ENCODE data around the gene SERPINI1.

The SERPINI1 gene

DNA sequence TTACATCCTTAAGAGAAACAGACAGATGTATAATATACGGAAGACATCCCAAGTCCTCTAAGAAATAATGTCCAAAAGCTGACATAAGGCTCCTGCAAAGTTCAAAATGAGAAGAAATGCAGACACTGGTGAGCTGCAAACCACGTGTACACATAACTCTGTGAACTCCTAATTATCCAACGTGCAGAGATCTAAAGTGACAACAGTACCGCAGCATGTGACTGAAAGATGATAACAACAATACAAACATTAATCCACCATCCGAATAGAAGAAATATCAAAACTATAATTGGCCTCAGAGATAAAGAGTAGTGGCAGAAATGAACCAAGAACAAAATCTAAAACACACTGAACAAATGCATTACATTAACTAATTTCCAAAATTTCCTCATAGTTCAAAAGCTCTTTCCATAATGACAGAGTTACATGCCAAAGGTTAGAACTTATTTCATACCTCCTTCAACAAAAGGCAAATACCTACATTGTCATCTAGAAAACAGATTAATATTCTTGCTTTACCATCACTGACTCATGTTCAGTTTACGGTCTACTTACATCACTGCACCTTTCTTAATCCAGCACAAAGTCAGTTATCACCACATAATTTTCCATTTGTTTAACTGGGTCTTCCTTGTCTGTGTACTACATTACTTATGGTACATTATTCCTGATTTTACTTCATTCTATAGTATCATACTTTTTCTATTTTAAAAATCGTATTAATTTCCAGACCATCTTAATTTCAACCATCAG lies 3.0 kb upstream of the SERPINI1 start:
- DNase-seq (ENCODE audit: low spot score): no peak
- CTCF ChIA-PET: no interaction called here
- POLR2A ChIA-PET (ENCODE audit: low non-redundant PET): no interaction called here

DNA sequence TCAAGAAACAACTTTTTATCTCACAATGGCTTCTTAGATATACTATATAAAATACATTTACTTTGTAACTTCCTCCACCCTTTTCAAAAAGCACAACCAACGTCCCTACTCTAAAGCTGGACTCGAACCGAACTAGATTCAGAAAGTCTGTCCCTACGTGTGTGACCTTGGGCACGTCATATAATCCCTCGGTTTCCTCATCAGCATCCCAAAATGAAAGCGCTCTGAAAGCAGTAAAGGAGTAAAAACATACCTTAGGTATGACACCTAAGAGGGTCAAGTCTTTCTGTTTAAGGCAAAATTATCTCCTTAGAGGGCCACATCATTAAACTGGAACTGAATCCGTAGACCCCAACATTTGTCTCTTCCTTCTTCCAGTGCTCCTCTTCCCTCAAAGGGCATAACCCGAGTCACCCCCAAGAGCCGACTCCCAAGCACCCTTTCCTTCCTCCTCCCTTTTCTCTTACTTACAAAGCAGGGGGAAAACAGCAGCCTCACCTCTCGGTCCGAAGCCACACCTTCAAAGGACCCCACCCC lies 1.5 kb upstream of the SERPINI1 start:
- TF ChIP-seq, protein P1, sequence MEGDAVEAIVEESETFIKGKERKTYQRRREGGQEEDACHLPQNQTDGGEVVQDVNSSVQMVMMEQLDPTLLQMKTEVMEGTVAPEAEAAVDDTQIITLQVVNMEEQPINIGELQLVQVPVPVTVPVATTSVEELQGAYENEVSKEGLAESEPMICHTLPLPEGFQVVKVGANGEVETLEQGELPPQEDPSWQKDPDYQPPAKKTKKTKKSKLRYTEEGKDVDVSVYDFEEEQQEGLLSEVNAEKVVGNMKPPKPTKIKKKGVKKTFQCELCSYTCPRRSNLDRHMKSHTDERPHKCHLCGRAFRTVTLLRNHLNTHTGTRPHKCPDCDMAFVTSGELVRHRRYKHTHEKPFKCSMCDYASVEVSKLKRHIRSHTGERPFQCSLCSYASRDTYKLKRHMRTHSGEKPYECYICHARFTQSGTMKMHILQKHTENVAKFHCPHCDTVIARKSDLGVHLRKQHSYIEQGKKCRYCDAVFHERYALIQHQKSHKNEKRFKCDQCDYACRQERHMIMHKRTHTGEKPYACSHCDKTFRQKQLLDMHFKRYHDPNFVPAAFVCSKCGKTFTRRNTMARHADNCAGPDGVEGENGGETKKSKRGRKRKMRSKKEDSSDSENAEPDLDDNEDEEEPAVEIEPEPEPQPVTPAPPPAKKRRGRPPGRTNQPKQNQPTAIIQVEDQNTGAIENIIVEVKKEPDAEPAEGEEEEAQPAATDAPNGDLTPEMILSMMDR (conservative IDR thresholded peaks at IDR 0.05; ENCODE audit: low read depth): no peak
- peak overlapping the region; percentile 97 for H3K27ac ChIP-seq
- POLR2A ChIA-PET (ENCODE audit: low non-redundant PET): no interaction called here
- CTCF ChIA-PET: no interaction called here
- DNase-seq (ENCODE audit: low spot score): peak; percentile 4

More for the DNA sequence above, 3.0 kb upstream of the SERPINI1 start:
- H3K27ac ChIP-seq: no peak overlapping the region
- TF ChIP-seq, protein P1 (conservative IDR thresholded peaks at IDR 0.05; ENCODE audit: low read depth): no peak

DNA sequence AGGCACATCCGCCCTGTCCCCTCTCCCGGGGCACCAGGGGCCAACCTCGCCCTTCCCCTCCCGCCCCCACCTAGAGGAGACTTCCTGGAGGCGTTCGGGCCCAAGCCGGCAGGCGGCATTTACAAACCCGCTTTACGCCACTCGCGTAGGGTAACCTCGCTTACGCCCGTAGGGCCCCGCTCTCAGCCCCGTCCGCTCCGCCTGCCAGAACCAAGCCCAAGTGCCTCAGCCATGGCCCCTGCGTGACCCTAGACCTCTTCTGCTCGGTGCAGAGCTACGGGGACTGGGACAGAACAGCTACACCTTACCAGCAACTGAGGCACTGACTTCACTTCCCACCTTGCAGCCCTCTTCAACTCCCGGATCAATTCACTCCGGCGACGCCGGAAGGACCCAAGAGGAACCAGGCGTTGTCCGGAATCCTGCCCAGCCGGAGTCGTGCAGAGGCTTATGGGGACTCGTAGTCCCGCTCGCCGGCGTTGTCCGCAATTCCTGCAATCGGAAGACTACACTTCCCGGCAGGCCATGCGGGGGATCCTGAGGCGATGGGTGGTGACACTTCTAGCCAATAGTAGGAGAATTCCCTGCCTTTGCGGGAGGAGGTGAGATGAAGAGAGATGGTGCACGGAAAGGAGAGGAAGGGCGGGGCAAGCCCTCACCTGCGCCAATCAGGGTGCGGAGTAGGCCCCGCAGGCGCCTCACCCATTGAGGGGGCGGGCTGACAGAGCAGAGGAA lies 856 bp upstream of the SERPINI1 start, which contains the start of gene PDCD10:
PDCD10 (minus strand) TSS at position 395 of the 735 bp plus-strand sequence. CDS start 14,735 bp downstream, outside the sequence.
- TF ChIP-seq, protein P1 (conservative IDR thresholded peaks at IDR 0.05; ENCODE audit: low read depth): no peak
- peak within 1 kb of the TSS; percentile 97 for H3K27ac ChIP-seq
- peak; percentile 91 for DNase-seq (ENCODE audit: low spot score)
- ChIA-PET POLR2A (ENCODE audit: low non-redundant PET) (no interaction called here), CTCF (no interaction called here)

DNA sequence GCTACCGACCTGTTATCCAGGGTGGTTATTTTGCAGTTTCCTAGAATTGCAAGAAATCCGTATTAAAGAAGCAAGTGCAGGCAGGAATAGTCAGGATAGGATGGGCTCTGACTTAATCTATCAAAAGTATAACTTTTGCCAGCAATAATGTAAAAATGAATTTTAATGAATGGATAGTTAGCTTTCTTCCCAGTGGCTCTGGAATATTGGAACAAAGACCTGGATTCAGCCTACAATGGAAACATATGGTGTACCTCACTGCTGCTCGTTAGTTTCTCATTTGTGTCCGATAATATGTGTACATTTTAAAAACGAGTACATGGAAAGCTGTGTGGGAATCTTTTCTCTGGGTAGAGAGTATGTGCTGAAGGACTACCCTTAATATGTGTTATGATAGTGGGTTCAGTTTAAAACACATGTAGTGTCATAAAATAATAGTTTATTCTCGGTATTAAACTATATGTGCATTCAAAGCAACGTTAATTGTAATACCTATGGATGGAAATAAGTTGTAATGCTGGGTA lies 805 bp downstream of the SERPINI1 start:
- no peak overlapping the region for H3K27ac ChIP-seq
- POLR2A ChIA-PET (ENCODE audit: low non-redundant PET): no interaction called here

DNA sequence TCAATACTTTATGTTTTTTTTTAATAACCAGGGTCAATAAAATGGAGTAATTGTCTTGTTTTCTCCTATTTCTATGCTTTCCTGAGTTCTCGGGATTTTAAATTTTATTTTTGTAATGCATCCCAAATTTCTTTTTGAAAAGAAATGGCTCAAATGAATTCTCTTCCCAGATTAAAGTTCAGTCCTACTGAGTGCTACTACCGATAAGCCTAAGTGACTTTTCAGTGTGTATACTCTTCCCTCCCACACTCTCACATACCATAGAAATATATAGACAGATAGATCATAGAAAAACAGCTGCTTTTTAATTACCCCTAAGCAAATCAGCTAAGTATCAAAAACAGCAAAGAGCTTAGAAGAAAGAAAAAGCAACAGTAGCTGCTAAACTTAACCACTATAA lies 1.5 kb downstream of the SERPINI1 start:
- TF ChIP-seq, protein P1 (conservative IDR thresholded peaks at IDR 0.05; ENCODE audit: low read depth): no peak
- no peak overlapping the region for H3K27ac ChIP-seq
- ChIA-PET POLR2A (ENCODE audit: low non-redundant PET) (no interaction called here), CTCF (interaction anchor here (0.7 kb wide), 1 partner anchor 9 kb away, joined by 4 read pairs; no protein-coding TSS in a partner anchor)
- DNase-seq (ENCODE audit: low spot score): no peak

More for the DNA sequence above, 805 bp downstream of the SERPINI1 start:
- DNase-seq (ENCODE audit: low spot score): no peak
- TF ChIP-seq, protein P1 (conservative IDR thresholded peaks at IDR 0.05; ENCODE audit: low read depth): no peak
- CTCF ChIA-PET: interaction anchor here (0.7 kb wide), 1 partner anchor 10 kb away, joined by 4 read pairs; no protein-coding TSS in a partner anchor

DNA sequence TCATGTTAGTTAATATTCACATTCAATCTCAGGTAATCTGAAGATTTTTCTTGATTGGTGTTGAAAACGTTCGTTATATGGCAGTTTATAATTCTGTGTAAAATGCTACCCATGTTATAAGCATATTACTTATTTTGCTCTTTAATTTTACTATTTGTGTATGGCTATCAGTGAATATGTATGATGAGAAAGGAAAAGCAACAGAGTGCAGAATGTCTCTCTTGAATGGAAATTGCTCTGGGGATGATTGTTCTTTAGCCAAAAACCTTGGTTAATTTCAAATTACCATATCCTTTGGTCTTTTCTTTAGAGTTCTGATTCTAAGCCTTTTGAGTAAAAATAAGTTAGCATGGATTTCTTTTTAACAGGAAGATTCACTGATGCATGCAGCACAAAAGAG lies 2.5 kb downstream of the SERPINI1 start:
- ChIA-PET POLR2A (ENCODE audit: low non-redundant PET) (no interaction called here), CTCF (no interaction called here)
- TF ChIP-seq, protein P1 (conservative IDR thresholded peaks at IDR 0.05; ENCODE audit: low read depth): no peak
- no peak overlapping the region for H3K27ac ChIP-seq
- no peak for DNase-seq (ENCODE audit: low spot score)
